SH-SY5Y (cell line): ENCODE data around the gene PIP5K1B.

Experiments
- GATA2 ChIP-seq: IDR thresholded peaks from 2 replicates; pipeline ENCODE4 v1.6.1; 2011; ENCODE audit warnings: mild to moderate bottlenecking, low read depth, low read length
- GATA3 ChIP-seq: IDR thresholded peaks from 2 replicates; pipeline ENCODE4 v1.6.1; 2011; ENCODE audit warnings: low read depth, mild to moderate bottlenecking, low read length, moderate library complexity

DNA sequence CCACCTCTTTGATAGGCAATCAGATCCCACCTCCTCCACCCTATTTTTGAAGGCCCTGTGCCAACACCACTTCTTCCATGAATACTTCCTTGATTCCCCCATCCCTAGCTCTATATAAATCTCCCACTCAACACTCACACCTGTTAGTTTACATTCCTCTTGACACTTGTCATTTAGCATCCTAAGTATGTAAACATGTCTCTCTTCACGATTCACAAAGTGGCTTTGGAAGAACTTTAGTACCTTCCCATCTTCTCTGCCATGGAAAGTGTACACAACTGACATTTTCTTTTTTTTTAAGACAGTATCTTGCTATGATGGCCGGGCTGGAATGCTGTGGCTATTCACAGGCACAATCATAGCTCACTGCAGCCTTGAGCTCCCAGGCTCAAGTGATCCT is 329.0 kb downstream of the PIP5K1B start:
- TF ChIP-seq GATA2 (no peak), GATA3 (no peak)
